ENCODE data around the gene GLP1R. TPM values are rescaled to one million over a fixed set of nuclear protein-coding genes. Genes with fewer than 3 reads are reported as not detected.

Gene GLP1R
- polyA plus RNA-seq, 1 of the 3 experiments (the other 2 are of a cell fraction): not detected

- no peaks in the 10 kb centered on the region for H3K27me3 ChIP-seq (ENCODE audit: insufficient read depth)
- H3K9me2 ChIP-seq: no peaks in the 10 kb centered on the region
- no peaks in the 10 kb centered on the region for H3F3A ChIP-seq (replicated peaks; ENCODE audit: insufficient read depth)
- no peak overlapping the region for H3K9ac ChIP-seq
- H4K20me1 ChIP-seq (ENCODE audit: insufficient read depth): no peaks in the 10 kb centered on the region
- H3K9me3 ChIP-seq: no peaks in the 10 kb centered on the region
- no peak overlapping the region for H3K27ac ChIP-seq (ENCODE audit: low read depth in 2 of 2, low read length in 1 of 2)
- ChIA-PET POLR2A (no interaction called here), CTCF (interaction anchor here (1.1 to 3.0 kb wide), 5 partner anchors 9 to 289 kb away, joined by 3 to 14 read pairs (median 5); no protein-coding TSS in a partner anchor)
- no peak overlapping the region for H3K4me2 ChIP-seq
- no peak for DNase-seq
- H3K79me2 ChIP-seq (ENCODE audit: insufficient read depth): no peaks in the 10 kb centered on the region
- H2AFZ ChIP-seq (ENCODE audit: low read depth): no peak overlapping the region
- WGBS (ENCODE audit: low lambda C conversion rate): 11% methylated on average over 2 of the region's 2 CpGs
- H3K4me1 ChIP-seq (ENCODE audit: control insufficient read depth in 1 of 2, insufficient read depth in 2 of 2, low read depth in 1 of 2, low read length in 1 of 2): no peaks in the 10 kb centered on the region
- no peak overlapping the region for H3K4me3 ChIP-seq (ENCODE audit: low read depth in 2 of 2, low read length in 1 of 2)
- no peak for TF ChIP-seq CHD2 (IDR thresholded peaks at IDR 0.05; ENCODE audit: low read length, partially characterized antibody)
- no peak for TF ChIP-seq MXI1 (IDR thresholded peaks at IDR 0.05; ENCODE audit: low read depth, low read length)
- TF ChIP-seq PBX3 (IDR thresholded peaks at IDR 0.05): no peak
- TF ChIP-seq NRF1 (IDR thresholded peaks at IDR 0.05; ENCODE audit: low read depth, low read length): no peak
- TF ChIP-seq CTCF (IDR thresholded peaks at IDR 0.05): no peak
- TF ChIP-seq RCOR1 (IDR thresholded peaks at IDR 0.05; ENCODE audit: low read length): no peak
- TF ChIP-seq NFIC (IDR thresholded peaks at IDR 0.05; ENCODE audit: borderline replicate concordance): no peak
- TF ChIP-seq TCF12 (IDR thresholded peaks at IDR 0.05): no peak
- no peak for TF ChIP-seq SIN3A (IDR thresholded peaks at IDR 0.05; ENCODE audit: borderline replicate concordance, low read depth, low read length)
- TF ChIP-seq MEF2A (IDR thresholded peaks at IDR 0.05; ENCODE audit: borderline replicate concordance, low read depth): no peak
- no peak for TF ChIP-seq EP300 (IDR thresholded peaks at IDR 0.05; ENCODE audit: borderline replicate concordance in 1 of 2, low read depth in 1 of 2, low read length in 1 of 2)
- H3K36me3 ChIP-seq (replicated peaks in 1 of 2; ENCODE audit: control insufficient read depth in 1 of 2, insufficient read depth in 2 of 2, low read length in 1 of 2): no peaks in the 10 kb centered on the region
These were observed 27.5 kb upstream of the GLP1R start for GRCh38 chr6:39021041-39021440.

GRCh38 chr6:39021779-39022178, 26.8 kb upstream of the GLP1R start:
- no peak overlapping the region for H3K4me3 ChIP-seq (ENCODE audit: low read depth in 2 of 2, low read length in 1 of 2)
- no peaks in the 10 kb centered on the region for H3K4me1 ChIP-seq (ENCODE audit: control insufficient read depth in 1 of 2, insufficient read depth in 2 of 2, low read depth in 1 of 2, low read length in 1 of 2)
- ChIA-PET CTCF (interaction anchor here (1.1 to 3.0 kb wide), 5 partner anchors 8 to 288 kb away, joined by 3 to 14 read pairs (median 4); no protein-coding TSS in a partner anchor), POLR2A (no interaction called here)
- H3K4me2 ChIP-seq: no peak overlapping the region
- no peak overlapping the region for H3K9ac ChIP-seq
- WGBS (ENCODE audit: low lambda C conversion rate): 24% methylated on average over 1 of the region's 1 CpG
- no peaks in the 10 kb centered on the region for H3F3A ChIP-seq (replicated peaks; ENCODE audit: insufficient read depth)
- H4K20me1 ChIP-seq (ENCODE audit: insufficient read depth): no peaks in the 10 kb centered on the region
- no peaks in the 10 kb centered on the region for H3K9me3 ChIP-seq
- H3K27me3 ChIP-seq (ENCODE audit: insufficient read depth): no peaks in the 10 kb centered on the region
- H3K9me2 ChIP-seq: no peaks in the 10 kb centered on the region
- H3K36me3 ChIP-seq (replicated peaks in 1 of 2; ENCODE audit: control insufficient read depth in 1 of 2, insufficient read depth in 2 of 2, low read length in 1 of 2): no peaks in the 10 kb centered on the region
- no peak overlapping the region for H2AFZ ChIP-seq (ENCODE audit: low read depth)
- H3K27ac ChIP-seq (ENCODE audit: low read depth in 2 of 2, low read length in 1 of 2): no peak overlapping the region
- H3K79me2 ChIP-seq (ENCODE audit: insufficient read depth): no peaks in the 10 kb centered on the region
- no peak for DNase-seq
- no peak for TF ChIP-seq TEAD4 (IDR thresholded peaks at IDR 0.05; ENCODE audit: borderline replicate concordance, insufficient read depth)
- no peak for TF ChIP-seq MAX (IDR thresholded peaks at IDR 0.05; ENCODE audit: low read depth)
- no peak for TF ChIP-seq FOXJ3 (CRISPR knock-in tag; IDR thresholded peaks at IDR 0.05)
- TF ChIP-seq MXI1 (IDR thresholded peaks at IDR 0.05; ENCODE audit: low read depth, low read length): no peak
- TF ChIP-seq ELF1 (IDR thresholded peaks at IDR 0.05): no peak
- no peak for TF ChIP-seq CTCF (IDR thresholded peaks at IDR 0.05)
- TF ChIP-seq USF1 (IDR thresholded peaks at IDR 0.05; ENCODE audit: borderline replicate concordance, low read depth): no peak
- no peak for TF ChIP-seq NRF1 (IDR thresholded peaks at IDR 0.05; ENCODE audit: low read depth, low read length)
- TF ChIP-seq ZBTB33 (IDR thresholded peaks at IDR 0.05; ENCODE audit: borderline replicate concordance, low read depth): no peak

Data from SK-N-SH (cell line).